H1 (cell line): Measurements from ENCODE around the gene ASB6. TPM values are rescaled to one million over a fixed set of nuclear protein-coding genes. Genes with fewer than 3 reads are reported as not detected.
A peak's percentile ranks its signal among the peaks of the same experiment; 100 is the strongest.

Source experiments
- CTCF ChIA-PET: fragments of 300-600 bp; sonication (Branson Sonifier 250); formaldehyde crosslinking; loops from one replicate; lab custom pipeline; 2021; ENCODE audit not compliant: partially characterized antibody; lab: Charles Lee
- POLR2A ChIA-PET: fragments of 300-600 bp; sonication (Branson Sonifier 250); formaldehyde crosslinking; loops from one replicate; lab custom pipeline; 2021; ENCODE audit warnings: inconsistent platforms; ENCODE audit not compliant: partially characterized antibody; lab: Charles Lee
- DNase-seq, 2 experiments: peaks; one replicate each; pipeline versions ENCODE4 v3.0.0 to v3.0.0-alpha.2; 2010 to 2022; ENCODE audit warnings: low spot score in 2 of 2, low read depth in 1 of 2, mixed read lengths in 1 of 2
- FAIRE-seq: peaks from 2 replicates; lab custom pipeline; 2011; peaks lifted over from hg19 to GRCh38; lab: Jason Lieb, UNC
- H2AFZ ChIP-seq: 2 replicates; pipeline ENCODE4 v1.8.1; 2012; ENCODE audit warnings: low read length, inconsistent platforms
- H2AK5ac ChIP-seq: 2 replicates; pipeline ENCODE4 v1.6.1; 2013; ENCODE audit warnings: low read depth, low read length
- H2BK120ac ChIP-seq: replicated peaks from 2 replicates; pipeline ENCODE3; 2013; ENCODE audit warnings: low read depth, low read length, inconsistent platforms
- H2BK12ac ChIP-seq: 2 replicates; pipeline ENCODE4 v1.6.1; 2013; ENCODE audit warnings: low read depth, low read length
- H2BK15ac ChIP-seq: 2 replicates; pipeline ENCODE4 v1.6.1; 2013; ENCODE audit warnings: low read length
- H2BK20ac ChIP-seq: 2 replicates; pipeline ENCODE4 v1.6.1; 2013; ENCODE audit warnings: low read length
- H2BK5ac ChIP-seq: 2 replicates; pipeline ENCODE4 v1.6.1; 2013; ENCODE audit warnings: low read depth, low read length
- H3K14ac ChIP-seq: 2 replicates; pipeline ENCODE4 v1.6.1; 2013; ENCODE audit warnings: inconsistent platforms; ENCODE audit not compliant: insufficient read length
- H3K18ac ChIP-seq: 2 replicates; pipeline ENCODE4 v1.6.1; 2013; ENCODE audit warnings: low read length; ENCODE audit errors: extremely low read depth
- H3K23ac ChIP-seq: 2 replicates; pipeline ENCODE4 v1.6.1; 2013; ENCODE audit warnings: inconsistent platforms; ENCODE audit not compliant: insufficient read length
- H3K23me2 ChIP-seq: 2 replicates; pipeline ENCODE4 v1.6.1; 2013; ENCODE audit warnings: low read depth, low read length
- H3K27ac ChIP-seq: 2 replicates; pipeline ENCODE4 v1.6.1; 2011; ENCODE audit warnings: low read depth, low read length, inconsistent platforms
- H3K27me3 ChIP-seq, 4 experiments: replicated peaks in 1 of 4; 1 replicate in 1 of 4; 2 replicates in 3 of 4; pipeline versions ENCODE4 v1.6.1 to v1.8.1; 2011 to 2013; ENCODE audit warnings: low read length in 3 of 4, mild to moderate bottlenecking in 3 of 4, inconsistent platforms in 2 of 4, mixed read lengths in 2 of 4, moderate library complexity in 1 of 4; ENCODE audit not compliant: control insufficient read depth in 3 of 4, insufficient read depth in 3 of 4; ENCODE audit errors: extremely low read depth in 1 of 4
- H3K36me3 ChIP-seq, 4 experiments: 2 replicates each; pipeline versions ENCODE4 v1.6.1 to v1.8.1; 2011 to 2013; ENCODE audit warnings: mild to moderate bottlenecking in 4 of 4, low read length in 3 of 4, moderate library complexity in 2 of 4, control low read depth in 1 of 4, inconsistent platforms in 1 of 4; ENCODE audit not compliant: insufficient read depth in 4 of 4, control insufficient read depth in 2 of 4
- H3K4ac ChIP-seq: replicated peaks from 2 replicates; pipeline ENCODE3; 2013; ENCODE audit warnings: low read length, low read depth, mixed read lengths, inconsistent platforms; ENCODE audit not compliant: insufficient read length
- H3K4me1 ChIP-seq, 4 experiments: replicated peaks in 1 of 4; 1 replicate in 1 of 4; 2 replicates in 3 of 4; pipeline versions ENCODE4 v1.6.1 to v1.8.1; 2011 to 2013; ENCODE audit warnings: low read length in 3 of 4, inconsistent platforms in 2 of 4, mixed read lengths in 1 of 4; ENCODE audit not compliant: insufficient read depth in 4 of 4, control insufficient read depth in 3 of 4
- H3K4me2 ChIP-seq, 2 experiments: 2 replicates each; pipeline versions ENCODE4 v1.6.1 to v1.8.1; 2011 to 2013; ENCODE audit warnings: low read depth in 2 of 2, low read length in 2 of 2, control low read depth in 1 of 2, inconsistent platforms in 1 of 2, mild to moderate bottlenecking in 1 of 2; ENCODE audit not compliant: insufficient read depth in 1 of 2
- H3K4me3 ChIP-seq, 4 experiments: fragments of 200-600, 300-600 bp in 1 of 4; sonication (generic), shearing (Covaris generic), sonication (Bioruptor Twin) in 1 of 4; 2 replicates each; pipeline versions ENCODE4 v1.5.1 to v1.8.1; 2011 to 2016; ENCODE audit warnings: low read length in 4 of 4, low read depth in 3 of 4, control low read depth in 2 of 4, inconsistent platforms in 2 of 4, mild to moderate bottlenecking in 2 of 4, mixed read lengths in 1 of 4, moderate library complexity in 1 of 4; ENCODE audit not compliant: insufficient read depth in 2 of 4; ENCODE audit errors: extremely low read depth in 1 of 4
- H3K56ac ChIP-seq: replicated peaks from 2 replicates; pipeline ENCODE3; 2013; ENCODE audit warnings: low read depth, mild to moderate bottlenecking, mixed read lengths, low read length, inconsistent platforms; ENCODE audit not compliant: insufficient read length
- H3K79me1 ChIP-seq: 2 replicates; pipeline ENCODE4 v1.6.1; 2013; ENCODE audit warnings: low read depth, low read length, control low read depth
- H3K79me2 ChIP-seq, 2 experiments: 2 replicates each; pipeline versions ENCODE4 v1.6.1 to v1.8.1; 2012 to 2013; ENCODE audit warnings: low read length in 2 of 2, mild to moderate bottlenecking in 2 of 2, inconsistent platforms in 1 of 2; ENCODE audit not compliant: insufficient read depth in 2 of 2, control insufficient read depth in 1 of 2
- H3K9ac ChIP-seq, 4 experiments: replicated peaks in 1 of 4; 1 replicate in 1 of 4; 2 replicates in 3 of 4; pipeline versions ENCODE4 v1.6.1 to v1.8.1; 2011 to 2013; ENCODE audit warnings: low read depth in 3 of 4, low read length in 3 of 4, control low read depth in 2 of 4, mild to moderate bottlenecking in 2 of 4, moderate library complexity in 2 of 4, inconsistent platforms in 1 of 4; ENCODE audit errors: extremely low read depth in 1 of 4
- H3K9me3 ChIP-seq, 2 experiments: 2 replicates each; pipeline versions ENCODE4 v1.6.1 to v1.8.1; 2012 to 2013; ENCODE audit warnings: mild to moderate bottlenecking in 2 of 2, moderate library complexity in 2 of 2, control low read depth in 1 of 2, inconsistent platforms in 1 of 2, low read depth in 1 of 2, low read length in 1 of 2, mixed read lengths in 1 of 2; ENCODE audit not compliant: insufficient read depth in 2 of 2
- H4K20me1 ChIP-seq, 2 experiments: replicated peaks in 1 of 2; 2 replicates each; pipeline versions ENCODE3 to v1.8.1; 2011 to 2013; ENCODE audit warnings: inconsistent platforms in 2 of 2, low read length in 2 of 2, mild to moderate bottlenecking in 1 of 2; ENCODE audit not compliant: insufficient read depth in 2 of 2, control insufficient read depth in 1 of 2
- H4K5ac ChIP-seq: 2 replicates; pipeline ENCODE4 v1.6.1; 2013; ENCODE audit warnings: low read length, low read depth, mixed read lengths, inconsistent platforms; ENCODE audit not compliant: insufficient read length
- H4K8ac ChIP-seq: 2 replicates; pipeline ENCODE4 v1.8.0; 2013; ENCODE audit warnings: mild to moderate bottlenecking, moderate library complexity, low read length, inconsistent platforms; ENCODE audit not compliant: insufficient read depth; ENCODE audit errors: extremely low read depth
- H4K91ac ChIP-seq: replicated peaks from 2 replicates; pipeline ENCODE3; 2013; ENCODE audit warnings: low read length, mixed read lengths, inconsistent platforms; ENCODE audit not compliant: insufficient read length
- GABPA ChIP-seq: IDR thresholded peaks from 2 replicates; pipeline ENCODE4 v1.6.1; 2011; ENCODE audit warnings: mild to moderate bottlenecking, low read length, moderate library complexity, borderline replicate concordance; ENCODE audit not compliant: insufficient read depth
- WGBS, 2 experiments: shearing (Covaris generic) in 1 of 2; methylation state at CpG; one replicate each; pipeline versions ENCODE4 v1.1.6 to v1.1.7; 2013 to 2015; ENCODE audit warnings: low lambda C conversion rate in 2 of 2, mixed read lengths in 2 of 2, inconsistent platforms in 1 of 2, low coverage in 1 of 2, missing lambda C conversion rate in 1 of 2; ENCODE audit not compliant: insufficient replicate concordance in 2 of 2, insufficient coverage in 1 of 2, insufficient read length in 1 of 2; ENCODE audit errors: extremely low coverage in 1 of 2, missing lambda C conversion rate in 1 of 2; 5-methylcytosine and 5-hydroxymethylcytosine counted together
- polyA plus RNA-seq, 7 experiments: library from polyadenylated mRNA; depleted of rRNA in 3 of 7; stranded (reverse) in 5 of 7; unstranded in 2 of 7; fragments of >200 nt in 5 of 7; fragments of 200-250 nt in 2 of 7; gene quantifications; 1 replicate in 5 of 7; 2 replicates in 1 of 7; 4 replicates in 1 of 7; pipeline versions ENCODE4 v1.2.1 to v1.2.3, GENCODE V29; 2011 to 2013; ENCODE audit warnings: missing spikeins in 2 of 7, mixed read lengths in 2 of 7
- total RNA-seq: library from RNA; stranded (reverse); fragmentation: NEBNext Ultra II Directional; extraction: Animal tissue kit (Norgen Biotek cat#: 25700); gene quantifications from 2 replicates; pipeline ENCODE4 v1.2.1, GENCODE V29; 2021
- TF ChIP-seq, protein P1 (sequence below), 3 experiments: IDR thresholded peaks; 1 replicate in 2 of 3; 2 replicates in 1 of 3; pipeline versions ENCODE4 v1.5.1 to v1.6.1; 2011; ENCODE audit warnings: low read length in 3 of 3, mild to moderate bottlenecking in 3 of 3, inconsistent platforms in 2 of 3, low read depth in 1 of 3, moderate library complexity in 1 of 3; ENCODE audit not compliant: insufficient read depth in 1 of 3; ENCODE audit errors: control extremely low read depth in 1 of 3

ASB6 gene
- total and polyA plus RNA-seq, 2 of the 8 experiments (the other 6 are each of a cell fraction or from before 2014, with no cell fraction given), result 14.0 to 17.3 TPM

DNA sequence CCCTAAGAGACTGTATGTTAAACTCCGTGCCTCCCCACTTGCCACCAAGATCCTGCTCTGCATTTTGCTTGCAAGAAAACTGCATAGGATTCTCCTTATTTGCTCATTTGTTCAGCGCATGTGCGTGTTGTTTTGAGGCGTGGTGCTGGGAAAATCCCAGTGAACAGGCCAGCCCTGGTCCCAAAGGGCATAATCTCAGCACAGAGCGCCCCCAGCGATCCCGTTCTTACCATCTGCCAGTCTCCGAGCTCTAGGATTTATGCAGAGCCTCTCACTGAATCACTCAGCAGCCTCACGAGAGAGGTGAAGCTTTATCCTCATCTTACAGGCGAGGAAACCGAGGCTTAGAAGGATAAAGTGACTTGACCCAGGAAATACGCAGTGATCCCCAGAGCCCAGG lies 35.0 kb upstream of the ASB6 start:
- 0 out of 2 replicates have a peak overlapping the region, but pooled peaks have one; percentile 3 for H2BK12ac ChIP-seq
- no peaks in the 10 kb centered on the region; a peak in 2 of 7 replicates for H3K27me3 ChIP-seq
- H3K4ac ChIP-seq, result no peak overlapping the region
- H3K79me2 ChIP-seq, result no peaks in the 10 kb centered on the region
- no peak overlapping the region for H4K5ac ChIP-seq
- no peak overlapping the region for H2BK120ac ChIP-seq
- H3K4me3 ChIP-seq, result no peak overlapping the region
- H3K18ac ChIP-seq, result no peak overlapping the region
- WGBS, 2 experiments, result 79% methylated on average over 12 of the region's 12 CpGs; no CpG with 5 or more reads in 1 of the 2 experiments
- no peak overlapping the region for H3K23ac ChIP-seq
- H3K36me3 ChIP-seq, result no peaks in the 10 kb centered on the region
- H2BK15ac ChIP-seq, result no peak overlapping the region
- no peak for TF ChIP-seq GABPA
- TF ChIP-seq, protein P1, sequence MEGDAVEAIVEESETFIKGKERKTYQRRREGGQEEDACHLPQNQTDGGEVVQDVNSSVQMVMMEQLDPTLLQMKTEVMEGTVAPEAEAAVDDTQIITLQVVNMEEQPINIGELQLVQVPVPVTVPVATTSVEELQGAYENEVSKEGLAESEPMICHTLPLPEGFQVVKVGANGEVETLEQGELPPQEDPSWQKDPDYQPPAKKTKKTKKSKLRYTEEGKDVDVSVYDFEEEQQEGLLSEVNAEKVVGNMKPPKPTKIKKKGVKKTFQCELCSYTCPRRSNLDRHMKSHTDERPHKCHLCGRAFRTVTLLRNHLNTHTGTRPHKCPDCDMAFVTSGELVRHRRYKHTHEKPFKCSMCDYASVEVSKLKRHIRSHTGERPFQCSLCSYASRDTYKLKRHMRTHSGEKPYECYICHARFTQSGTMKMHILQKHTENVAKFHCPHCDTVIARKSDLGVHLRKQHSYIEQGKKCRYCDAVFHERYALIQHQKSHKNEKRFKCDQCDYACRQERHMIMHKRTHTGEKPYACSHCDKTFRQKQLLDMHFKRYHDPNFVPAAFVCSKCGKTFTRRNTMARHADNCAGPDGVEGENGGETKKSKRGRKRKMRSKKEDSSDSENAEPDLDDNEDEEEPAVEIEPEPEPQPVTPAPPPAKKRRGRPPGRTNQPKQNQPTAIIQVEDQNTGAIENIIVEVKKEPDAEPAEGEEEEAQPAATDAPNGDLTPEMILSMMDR (IDR thresholded peaks at IDR 0.05; ENCODE audit: control extremely low read depth in 1 of 3, insufficient read depth in 1 of 3, low read depth in 1 of 3, low read length in 3 of 3), result peak in 1 of 3 experiments; percentile 10; a peak in 1 of 4 replicates
- no peak overlapping the region for H3K4me2 ChIP-seq
- no peaks in the 10 kb centered on the region for H3K23me2 ChIP-seq
- no peak overlapping the region for H2BK5ac ChIP-seq
- H4K91ac ChIP-seq, result no peak overlapping the region
- no peak overlapping the region for H2AK5ac ChIP-seq
- DNase-seq, result peak in 1 of 2 experiments; percentile 48
- H3K27ac ChIP-seq, result no peak overlapping the region
- H4K20me1 ChIP-seq, result no peaks in the 10 kb centered on the region
- peaks cover 0 to 2% (median 0%) of the 10 kb centered on the region in 4 experiments; a peak in 3 of 7 replicates for H3K4me1 ChIP-seq
- no peaks in the 10 kb centered on the region for H3K9me3 ChIP-seq
- POLR2A ChIA-PET, result no interaction called here
- H3K9ac ChIP-seq, result no peak overlapping the region
- no peak overlapping the region for H2BK20ac ChIP-seq
- no peak overlapping the region for H3K14ac ChIP-seq
- H4K8ac ChIP-seq, result no peak overlapping the region; the same call in 1 of the 2 replicates
- H3K79me1 ChIP-seq, result no peaks in the 10 kb centered on the region
- no peak overlapping the region for H3K56ac ChIP-seq
- H2AFZ ChIP-seq, result no peak overlapping the region
- CTCF ChIA-PET, result interaction anchor here (0.9 to 1.9 kb wide), 9 partner anchors 10 to 75 kb away, joined by 3 to 9 read pairs (median 3); no protein-coding TSS in a partner anchor
- no peak for FAIRE-seq
